ENCODE results near the gene PARVA. TPM values are rescaled to one million over a fixed set of nuclear protein-coding genes. Genes with fewer than 3 reads are reported as not detected.
"Not testable (repeated sequence)": the region's sequence is repeated elsewhere in the genome, so short reads cannot be mapped to it uniquely, and the experiment has no call there.

Gene PARVA
- total RNA-seq, 1 experiment from 2014 or later: 46.4 TPM

DNA sequence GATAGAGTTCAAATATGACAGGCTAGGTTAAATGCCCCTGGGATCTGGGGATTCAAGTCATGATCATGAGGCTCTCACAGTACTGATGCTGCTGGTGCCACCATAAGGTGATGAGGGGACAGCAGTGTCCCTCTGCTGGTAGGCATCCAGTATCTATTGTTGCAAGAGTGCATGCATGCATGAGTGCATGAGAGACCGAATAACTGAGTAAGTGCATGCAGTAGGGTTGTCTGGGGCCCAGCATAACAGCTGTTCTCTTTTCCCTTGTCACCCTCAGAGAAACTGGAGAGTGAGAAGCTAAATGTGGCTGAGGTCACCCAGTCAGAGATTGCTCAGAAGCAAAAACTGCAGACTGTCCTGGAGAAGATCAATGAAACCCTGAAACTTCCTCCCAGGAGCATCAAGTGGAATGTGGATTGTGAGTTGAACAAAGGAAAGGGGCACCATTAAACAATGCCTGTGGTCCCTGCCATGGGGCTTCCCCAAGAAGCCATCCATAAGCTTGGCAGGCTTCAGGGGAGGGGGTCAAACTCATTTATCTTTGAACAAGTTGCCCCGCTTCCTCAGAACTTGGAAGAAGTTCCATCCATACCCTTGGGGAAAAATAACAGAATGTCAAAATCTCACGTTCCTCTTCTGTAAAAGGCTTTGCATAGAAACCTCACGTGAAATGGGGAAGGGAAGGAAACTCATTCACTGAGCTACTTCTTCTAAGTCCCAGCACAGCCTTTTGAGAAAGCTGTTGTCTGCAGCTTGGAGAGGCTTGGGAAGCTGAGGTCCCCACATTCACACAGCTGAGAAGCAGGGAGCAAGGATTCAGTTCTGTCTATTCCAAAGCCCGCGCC is 119.0 kb downstream of the PARVA start:
- DNase-seq (ENCODE audit: low read depth): peak; percentile 30

DNA sequence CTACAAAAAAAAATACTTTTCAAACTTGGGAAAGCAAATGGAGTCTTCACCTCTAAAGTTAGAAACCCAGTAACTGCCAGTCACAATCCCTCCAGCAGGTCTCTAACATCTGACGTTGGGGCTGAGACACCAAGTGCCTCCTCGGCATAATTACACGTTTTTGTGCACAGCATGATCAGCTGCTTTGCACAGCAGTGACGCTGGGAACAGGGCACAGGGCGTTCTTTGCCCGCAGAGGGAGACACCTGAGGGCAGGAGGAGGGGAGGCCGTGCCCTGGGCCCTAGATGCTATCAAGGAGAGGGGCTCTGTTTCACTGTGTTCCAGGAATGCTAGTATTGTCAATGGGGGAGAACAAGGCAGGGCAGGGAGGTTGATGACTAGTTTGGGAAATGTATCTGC is 120.1 kb downstream of the PARVA start:
- DNase-seq (ENCODE audit: low read depth): no peak

DNA sequence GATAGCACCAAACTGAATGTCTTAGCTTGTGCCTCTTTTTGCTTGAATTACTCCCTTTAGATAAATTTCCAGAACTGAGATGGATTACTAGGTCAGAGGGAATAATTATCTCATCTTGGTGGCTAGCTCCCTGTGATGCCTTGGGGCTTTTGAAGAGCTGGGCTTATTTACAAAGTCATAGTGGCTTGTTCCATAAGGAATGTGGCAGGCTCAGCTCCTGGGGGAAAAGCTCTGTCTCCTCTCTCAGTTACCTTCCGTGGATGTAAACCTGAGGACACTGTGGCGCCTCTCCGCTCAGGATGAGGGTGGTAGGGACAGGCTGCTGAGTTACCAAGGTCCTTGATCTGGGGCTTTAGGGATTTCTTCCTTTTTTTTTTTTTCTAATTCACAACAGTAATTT is 121.7 kb downstream of the PARVA start:
- DNase-seq (ENCODE audit: low read depth): peak; percentile 19

DNA sequence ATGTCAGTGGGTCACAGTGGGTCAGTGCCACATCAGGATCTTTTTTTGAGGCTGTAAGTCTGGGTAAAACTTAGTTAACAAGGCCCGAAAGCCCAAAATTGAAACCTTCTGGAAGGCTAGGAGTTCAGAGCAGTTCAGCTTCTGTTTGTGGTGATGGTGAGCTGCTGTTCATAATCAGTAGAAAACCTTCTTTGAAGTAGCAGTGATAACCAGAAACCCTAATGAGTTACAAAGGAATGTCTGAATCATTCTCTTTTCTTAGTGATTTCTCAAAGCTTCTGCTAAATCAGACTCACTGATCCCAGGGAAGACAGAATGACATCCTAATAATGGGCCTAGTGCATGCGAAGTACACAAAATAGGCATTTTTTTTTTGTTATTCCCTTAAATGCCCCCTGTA is 124.7 kb downstream of the PARVA start:
- peak; percentile 25 for DNase-seq (ENCODE audit: low read depth)

DNA sequence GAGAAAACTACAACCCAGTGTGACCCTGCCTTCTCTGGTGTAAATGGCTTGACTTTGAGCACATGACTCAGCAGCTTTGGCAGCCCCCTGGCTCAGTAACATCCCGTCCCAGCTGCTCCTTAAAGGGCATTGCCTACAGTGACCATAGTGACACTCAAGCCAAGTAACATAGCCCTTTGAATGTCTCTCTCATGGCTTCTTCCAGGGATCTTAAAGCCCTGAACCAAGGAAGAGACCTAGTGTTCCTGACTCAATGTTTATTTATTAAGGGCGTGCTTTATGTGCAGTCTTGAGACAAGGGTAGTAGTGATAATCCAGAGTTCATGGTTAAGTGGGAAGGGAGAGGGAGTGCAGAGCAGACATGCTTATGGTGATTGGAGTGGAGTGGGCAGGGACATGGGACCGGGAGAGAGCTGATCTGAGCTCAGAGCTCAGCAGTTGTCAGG is 125.7 kb downstream of the PARVA start:
- no peak for DNase-seq (ENCODE audit: low read depth)

DNA sequence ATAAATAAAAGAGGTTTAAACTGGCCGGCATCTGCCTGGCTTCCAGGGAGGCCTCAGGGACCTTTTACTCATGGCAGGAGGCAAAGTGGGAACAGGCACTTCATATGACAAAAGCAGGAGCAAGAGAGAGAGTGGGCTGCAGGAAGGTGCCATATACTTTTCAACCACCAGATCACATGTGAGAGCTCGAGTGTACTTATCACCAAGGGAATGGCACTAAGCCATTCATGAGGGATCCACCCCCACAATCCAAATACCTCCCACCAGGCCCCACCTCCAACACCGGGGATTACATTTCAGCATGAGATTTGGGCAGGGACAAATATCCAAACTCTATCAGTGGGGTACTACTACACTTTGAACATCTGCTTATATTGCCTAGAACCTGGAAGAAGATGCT is 126.5 kb downstream of the PARVA start:
- no peak for DNase-seq (ENCODE audit: low read depth)

DNA sequence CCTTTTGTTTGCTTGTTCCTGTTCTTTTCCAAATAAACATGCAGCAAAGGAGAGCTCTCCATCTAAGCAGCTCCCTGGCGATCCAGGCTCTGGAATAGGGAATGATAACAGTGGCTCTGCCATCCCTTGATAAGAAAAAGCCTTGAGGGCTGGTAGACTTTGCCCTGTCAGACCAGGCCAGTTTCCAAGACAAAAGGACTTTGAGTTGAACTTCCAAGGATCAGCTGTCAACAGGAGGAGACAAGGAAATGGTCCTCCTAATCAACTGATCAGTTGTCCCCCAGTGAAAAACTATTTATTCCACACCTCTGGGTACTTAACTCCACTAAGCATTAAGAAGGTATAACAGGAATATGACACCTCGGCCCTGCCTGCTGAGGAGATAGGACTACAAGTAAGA is 127.8 kb downstream of the PARVA start:
- no peak for DNase-seq (ENCODE audit: low read depth)

DNA sequence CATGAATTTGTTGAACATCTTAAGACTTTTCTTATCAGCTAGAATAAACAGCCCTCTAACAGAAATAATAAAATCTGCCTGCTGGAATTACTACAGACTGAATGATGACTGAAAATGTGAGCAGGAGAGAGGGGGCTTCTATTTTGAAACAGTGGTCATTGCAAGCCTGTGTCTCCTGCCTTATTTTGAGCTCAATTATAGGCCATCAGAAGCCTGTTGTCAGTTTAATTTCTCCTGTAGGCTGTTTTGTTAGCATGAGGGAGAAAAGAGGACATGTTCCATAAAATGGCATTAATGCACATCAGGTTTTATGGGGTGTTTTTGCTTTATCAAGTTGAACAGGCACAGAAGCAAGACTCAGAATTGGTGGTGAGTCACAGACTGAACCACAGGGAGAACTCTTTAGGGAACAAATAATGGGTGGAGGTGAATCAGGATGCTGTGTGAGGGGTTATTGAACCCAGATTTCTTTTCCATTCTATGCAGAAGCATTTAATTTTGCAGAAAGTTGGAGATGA is 129.1 kb downstream of the PARVA start:
- DNase-seq (ENCODE audit: low read depth): no peak

DNA sequence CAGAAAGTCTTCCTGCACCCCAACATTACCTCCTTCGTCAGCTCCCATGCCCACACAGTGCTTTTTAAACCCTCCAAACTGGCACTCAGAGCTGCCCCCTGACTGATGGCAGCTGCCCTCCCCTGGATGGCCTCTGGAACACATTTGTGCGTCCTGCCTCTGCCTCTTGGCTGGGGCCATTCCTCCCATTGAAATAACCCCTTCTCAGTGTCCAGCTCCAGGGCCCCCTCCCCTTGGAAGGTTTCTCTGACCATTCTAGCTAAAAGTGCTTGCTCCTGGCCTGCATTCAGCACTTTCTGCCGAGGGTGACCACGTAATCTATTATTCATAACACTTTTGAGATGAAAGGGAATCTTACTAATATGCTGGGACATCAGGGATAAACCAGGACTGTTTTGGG is 130.0 kb downstream of the PARVA start:
- no peak for DNase-seq (ENCODE audit: low read depth)

DNA sequence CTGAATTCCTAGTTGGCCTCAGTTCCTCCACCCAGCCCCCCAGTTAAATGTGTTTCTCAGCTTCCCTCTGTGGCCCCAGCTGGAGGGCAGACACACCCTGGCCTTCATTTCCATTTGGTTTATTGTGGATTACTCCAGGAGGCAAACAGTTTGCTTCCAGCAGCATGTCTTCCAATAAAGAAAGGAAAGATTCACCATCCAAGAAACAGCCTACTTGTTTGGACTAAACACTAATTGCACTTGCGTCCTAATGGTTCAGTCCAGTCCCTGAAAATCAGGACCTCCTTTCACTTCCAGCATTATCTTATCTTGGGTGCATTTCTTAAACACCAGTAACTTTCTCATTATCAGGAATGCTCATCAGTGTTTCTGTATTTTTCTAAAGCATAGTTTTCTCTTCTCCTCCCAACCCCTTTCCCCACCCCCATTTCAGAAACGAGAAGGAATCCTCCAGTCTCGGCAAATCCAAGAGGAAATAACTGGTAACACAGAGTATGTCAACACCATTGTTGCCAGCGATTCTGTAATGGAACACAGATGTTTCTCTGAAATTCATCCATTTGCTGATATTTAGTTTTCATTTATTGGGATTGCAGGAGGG is 130.9 kb downstream of the PARVA start:
- DNase-seq (ENCODE audit: low read depth): no peak

DNA sequence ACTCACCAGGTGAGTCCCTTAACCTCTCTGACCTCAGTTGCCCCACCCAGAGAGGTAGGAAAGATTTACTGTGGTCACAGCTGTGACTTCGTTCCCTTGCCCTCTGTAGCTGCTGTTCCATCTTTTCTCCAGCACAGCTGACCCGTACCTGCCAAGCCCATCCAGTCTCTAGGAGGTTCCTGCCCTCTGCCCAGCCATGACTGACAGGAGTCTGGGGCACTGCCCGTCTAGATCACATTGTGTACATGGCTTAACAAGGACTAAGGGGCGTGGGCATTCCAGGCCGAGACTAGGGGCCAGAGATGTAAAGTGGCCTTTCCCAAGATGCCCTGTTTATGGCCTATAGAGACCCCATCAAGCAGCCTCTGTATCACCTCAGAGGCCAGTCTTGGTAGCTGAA is 132.0 kb downstream of the PARVA start:
- no peak for DNase-seq (ENCODE audit: low read depth)

DNA sequence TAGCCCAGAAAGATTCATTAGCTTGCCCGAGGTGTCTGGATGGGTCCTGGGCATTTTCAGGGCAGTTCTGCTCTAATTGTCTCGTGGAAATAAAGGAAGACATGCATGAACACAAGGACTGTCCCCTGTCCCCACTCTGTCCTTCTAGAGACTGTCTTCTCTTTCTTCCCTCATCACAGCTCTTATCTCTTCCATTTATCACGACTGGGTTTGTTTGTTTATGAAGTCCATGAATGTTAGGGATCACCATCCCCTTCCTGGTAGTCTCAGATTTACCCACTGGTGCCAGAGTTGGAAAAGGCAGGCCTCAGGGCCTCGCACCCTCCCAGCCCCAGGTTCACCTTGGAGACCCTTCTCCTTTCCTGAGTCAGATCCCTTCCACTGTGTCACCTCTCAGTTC is 134.8 kb downstream of the PARVA start:
- DNase-seq (ENCODE audit: low read depth): no peak

DNA sequence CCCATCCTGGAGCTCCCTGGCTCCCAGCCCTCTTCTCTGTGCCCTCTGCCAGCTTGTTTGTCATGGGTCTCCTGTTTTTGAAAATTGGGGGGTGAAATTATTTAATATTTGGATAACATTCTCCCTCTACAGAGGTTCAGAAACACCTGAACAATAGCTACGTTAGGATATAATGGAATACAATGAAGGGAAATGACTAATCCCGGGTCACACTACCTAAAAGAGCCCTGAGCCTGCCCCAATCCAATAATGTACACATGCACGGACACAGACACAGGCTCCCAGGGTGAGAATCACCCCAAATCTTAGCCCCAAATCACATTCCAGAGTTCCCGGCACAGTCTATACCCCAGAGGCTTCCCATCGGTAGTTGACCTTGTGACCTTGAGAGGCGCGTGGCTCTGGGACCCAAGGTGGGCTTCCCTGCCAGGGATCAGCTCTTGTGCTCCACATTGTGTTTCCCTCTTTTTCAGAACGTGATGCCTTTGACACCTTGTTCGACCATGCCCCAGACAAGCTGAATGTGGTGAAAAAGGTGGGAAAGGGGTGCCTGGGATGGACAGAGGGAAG is 135.5 kb downstream of the PARVA start:
- DNase-seq (ENCODE audit: low read depth): no peak

DNA sequence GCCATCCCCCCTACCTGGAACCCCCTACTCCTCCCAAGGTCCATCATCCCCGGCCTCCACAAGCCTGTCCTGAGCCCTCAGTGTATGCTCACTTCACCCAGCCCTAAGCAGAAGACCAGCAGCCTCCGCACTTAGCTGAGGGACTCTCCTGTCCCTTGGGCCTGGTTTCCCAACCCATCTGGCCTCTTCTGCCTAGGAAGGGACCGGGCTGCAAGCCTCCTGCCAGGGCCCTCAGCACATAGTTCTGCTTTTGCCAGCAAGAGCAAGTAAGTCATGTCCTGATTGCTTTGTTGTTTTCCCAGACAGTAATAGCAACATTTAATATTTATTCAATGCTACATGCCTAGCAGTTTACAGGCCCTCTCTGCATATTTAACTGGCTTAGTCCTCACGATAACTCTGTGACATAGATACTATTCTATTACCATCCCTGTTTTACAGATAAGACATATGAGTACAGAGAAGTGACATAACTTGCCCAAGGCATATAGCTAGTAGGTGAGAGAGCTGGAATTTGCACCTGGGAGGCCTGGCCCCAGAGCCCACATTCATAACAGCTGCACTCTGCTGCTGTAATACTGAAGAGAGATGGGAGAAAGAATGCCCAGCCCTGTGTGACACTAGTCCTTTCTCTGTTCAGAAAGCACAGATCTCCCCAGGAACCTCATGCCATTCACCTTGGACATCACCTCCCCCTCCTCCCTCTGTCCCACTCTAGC is 139.2 kb downstream of the PARVA start:
- no peak for DNase-seq (ENCODE audit: low read depth)

DNA sequence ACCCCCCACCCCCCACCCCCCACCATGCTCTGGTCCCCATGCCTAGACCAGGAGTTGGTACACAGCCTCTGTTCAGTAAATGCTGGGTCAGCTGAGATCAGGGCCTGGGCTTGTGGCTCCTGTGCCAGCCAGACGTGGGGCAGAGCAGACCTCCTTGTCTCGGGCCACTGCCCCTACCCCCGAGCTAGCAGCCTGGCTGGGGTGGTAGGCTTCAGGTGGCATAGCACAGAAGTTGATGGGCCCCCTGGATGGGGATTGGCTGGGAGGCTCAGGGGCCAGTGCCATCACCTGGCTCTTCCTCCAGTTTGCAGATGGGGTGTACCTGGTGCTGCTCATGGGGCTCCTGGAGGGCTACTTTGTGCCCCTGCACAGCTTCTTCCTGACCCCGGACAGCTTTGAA is 139.9 kb downstream of the PARVA start:
- DNase-seq (ENCODE audit: low read depth): no peak

DNA sequence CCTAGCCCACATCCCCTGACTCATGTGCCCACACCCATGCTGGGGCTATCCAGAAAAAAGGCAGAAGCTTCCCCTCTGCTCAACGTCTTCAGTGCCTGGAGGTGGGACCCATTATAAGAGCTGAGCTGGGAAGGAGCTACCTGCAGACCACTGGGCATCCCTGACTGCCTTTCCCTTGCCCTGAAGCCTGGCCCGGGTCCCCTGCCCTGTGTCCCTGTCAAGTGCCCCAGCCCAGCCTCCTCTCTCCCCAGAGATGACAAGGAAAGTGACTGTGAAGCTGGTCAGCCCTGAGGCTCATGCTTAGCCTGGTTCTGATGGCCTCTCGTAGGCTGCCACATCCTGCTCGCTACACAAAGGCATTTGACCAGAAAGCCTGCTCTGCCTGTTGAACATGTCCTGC is 140.4 kb downstream of the PARVA start:
- DNase-seq (ENCODE audit: low read depth): no peak

DNA sequence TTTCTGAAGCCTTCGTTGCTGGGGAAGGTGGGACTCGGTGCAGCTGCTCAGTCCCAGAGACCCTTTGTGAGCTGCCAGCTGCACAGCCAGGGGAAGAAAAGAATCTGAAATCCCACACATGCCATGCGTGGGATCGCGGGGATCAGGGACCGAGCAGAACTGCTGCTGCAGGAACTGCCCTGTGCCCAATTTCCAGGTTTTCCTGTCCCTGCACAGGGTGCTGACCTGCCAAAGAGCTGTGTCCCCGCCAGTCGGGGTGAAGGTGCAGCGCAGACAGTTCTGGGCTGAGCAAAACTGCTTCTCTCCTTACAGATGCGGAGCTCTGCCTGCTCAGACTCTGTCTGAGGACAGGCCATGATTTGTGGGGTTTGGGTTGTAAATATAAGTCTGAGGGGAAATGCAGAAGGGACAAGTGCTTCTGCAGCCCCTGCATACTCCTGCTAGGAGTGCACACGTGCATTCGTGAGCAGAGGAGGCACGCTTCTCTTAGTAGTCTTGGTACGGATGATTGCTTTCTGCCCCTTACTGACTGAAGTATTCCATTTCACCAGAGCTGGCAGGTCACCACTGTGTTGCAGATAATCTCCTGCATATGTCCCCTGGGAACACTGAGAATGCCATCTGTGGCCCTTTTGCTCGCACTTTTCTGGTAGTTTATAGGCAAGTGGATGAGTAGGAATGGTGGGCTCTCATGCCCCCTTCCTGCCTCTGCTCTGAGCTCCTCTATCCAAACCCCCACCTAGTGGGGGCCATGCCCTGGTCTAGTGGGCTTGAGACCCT is 141.4 kb downstream of the PARVA start:
- DNase-seq (ENCODE audit: low read depth): no peak

DNA sequence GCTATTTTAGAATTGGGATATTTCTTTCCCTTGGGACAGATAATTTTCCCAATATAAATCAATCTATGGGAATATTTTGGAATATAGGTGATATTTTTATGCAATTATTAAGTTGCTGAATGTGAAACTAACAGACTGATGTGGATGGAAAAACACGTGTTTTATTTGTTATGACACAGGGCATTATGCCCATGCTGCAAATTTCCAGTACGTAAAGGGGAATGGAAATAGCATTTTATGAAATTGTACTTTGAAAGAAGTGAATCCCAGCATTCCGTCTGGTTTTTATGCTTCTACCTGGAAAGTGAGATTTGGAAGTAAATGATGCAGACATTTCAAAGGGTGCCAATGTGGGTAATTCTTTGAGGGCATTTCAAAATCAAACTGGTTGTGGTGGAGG is 142.7 kb downstream of the PARVA start:
- no peak for DNase-seq (ENCODE audit: low read depth)

DNA sequence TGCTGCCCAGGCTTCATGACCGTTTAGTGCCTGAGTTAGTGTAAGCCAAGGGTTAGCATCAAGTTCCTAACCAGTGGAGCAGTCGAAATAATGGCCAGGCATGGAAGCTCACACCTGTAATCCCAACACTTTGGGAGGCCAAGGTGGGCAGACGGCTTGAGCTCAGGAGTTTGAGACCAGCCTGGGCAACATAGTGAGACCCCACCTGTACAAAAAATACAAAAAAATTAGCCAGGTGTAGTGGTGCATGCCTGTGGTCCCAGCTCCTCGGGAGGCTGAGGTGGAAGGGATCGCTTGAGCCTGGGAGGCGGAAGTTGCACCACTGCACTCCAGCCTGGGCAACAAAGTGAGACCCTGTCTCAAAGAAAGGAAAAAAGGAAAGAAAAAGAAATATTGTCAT is 143.2 kb downstream of the PARVA start:
- DNase-seq (ENCODE audit: low read depth): not testable (repeated sequence)

DNA sequence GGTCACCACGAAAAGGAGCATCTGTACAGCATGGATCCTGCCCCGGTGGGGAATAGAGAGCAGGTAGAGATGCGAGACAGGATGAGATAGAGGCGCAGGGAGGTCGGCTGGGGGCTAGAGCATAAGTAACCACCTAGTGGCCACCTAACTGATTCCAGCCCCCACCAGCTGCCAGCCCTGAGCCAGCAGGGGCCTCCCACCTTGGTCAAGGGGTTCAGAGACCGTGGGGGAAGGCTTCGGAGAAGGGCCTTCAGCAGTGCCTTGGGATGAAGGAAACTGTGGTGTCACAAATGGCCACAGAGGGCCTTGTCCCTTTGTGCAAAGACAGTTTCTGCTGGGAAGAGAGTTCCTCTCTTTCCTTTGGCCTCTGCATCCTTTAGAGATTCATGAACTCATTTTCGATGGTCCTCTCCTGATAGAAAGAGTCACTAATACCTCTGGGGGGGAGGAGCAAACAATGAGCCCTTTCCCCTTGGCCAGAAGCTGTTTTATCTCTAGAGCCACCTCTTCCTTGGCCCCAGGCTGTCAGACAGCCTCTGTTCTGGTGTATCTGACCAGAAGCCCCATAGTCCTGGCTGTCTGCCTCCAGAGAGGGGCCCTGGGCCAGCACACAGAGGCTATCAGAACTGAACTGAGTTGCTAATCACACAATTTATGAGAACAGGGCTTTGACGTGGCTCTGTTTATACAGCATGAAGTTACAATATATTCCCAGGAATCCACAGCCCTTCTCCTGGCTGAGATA is 146.0 kb downstream of the PARVA start:
- DNase-seq (ENCODE audit: low read depth): no peak

DNA sequence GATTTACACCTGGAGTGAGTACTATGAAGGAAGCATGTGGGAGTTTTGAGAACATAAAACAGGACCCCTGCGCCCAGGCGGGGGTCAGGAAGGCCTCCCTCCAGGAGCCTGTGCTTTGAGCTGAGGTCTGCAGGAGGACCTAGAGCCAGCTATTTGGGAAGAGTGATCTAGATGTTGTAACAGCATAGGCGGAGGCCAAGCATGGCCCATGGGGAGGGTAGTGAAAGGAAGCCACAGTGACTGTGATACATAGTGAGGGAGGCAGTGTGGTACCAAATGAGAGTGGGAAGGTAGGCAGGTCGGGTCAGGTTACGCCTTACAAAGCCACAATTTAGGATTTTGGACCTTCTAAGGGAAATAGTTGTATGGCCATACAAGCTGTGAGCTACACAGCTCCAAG is 147.5 kb downstream of the PARVA start:
- no peak for DNase-seq (ENCODE audit: low read depth)

All from M059J (cell line).